Measurements from ENCODE around the gene WSB1. TPM values are rescaled to one million over a fixed set of nuclear protein-coding genes. Genes with fewer than 3 reads are reported as not detected.

The WSB1 gene
- total and polyA plus RNA-seq, 9 of the 15 experiments (the other 6 are each of a cell fraction or from before 2014, with no cell fraction given), result 22.8 to 229 (median 81.1) TPM

- TF ChIP-seq GTF2B (IDR thresholded peaks at IDR 0.05; ENCODE audit: extremely low read depth, insufficient read length), result no peak
- no peak for TF ChIP-seq ZNF655 (CRISPR knock-in tag; IDR thresholded peaks at IDR 0.05)
- no peak for TF ChIP-seq NR0B1 (IDR thresholded peaks at IDR 0.05; ENCODE audit: partially characterized antibody)
- TF ChIP-seq SAFB2 (IDR thresholded peaks at IDR 0.05; ENCODE audit: borderline replicate concordance, low read depth, low read length, severe bottlenecking), result no peak
- no peak for TF ChIP-seq NR3C1 (CRISPR knock-in tag; IDR thresholded peaks at IDR 0.05)
- no peak for TF ChIP-seq MXI1 (IDR thresholded peaks at IDR 0.05; ENCODE audit: low read depth, low read length)
- TF ChIP-seq ZNF121 (CRISPR knock-in tag; conservative IDR thresholded peaks at IDR 0.05), result no peak
- no peak for TF ChIP-seq ZC3H4 (CRISPR knock-in tag; IDR thresholded peaks at IDR 0.05; ENCODE audit: borderline replicate concordance)
- TF ChIP-seq HDAC3 (IDR thresholded peaks at IDR 0.05; ENCODE audit: borderline replicate concordance, partially characterized antibody), result no peak
- TF ChIP-seq TAL1 (IDR thresholded peaks at IDR 0.05), result no peak
- TF ChIP-seq TRIM25 (IDR thresholded peaks at IDR 0.05; ENCODE audit: borderline replicate concordance), result no peak
- TF ChIP-seq ZNF324 (CRISPR knock-in tag; IDR thresholded peaks at IDR 0.05), result peak; percentile 31; the same call in 1 of the 2 replicates
- no peak for TF ChIP-seq TBP (optimal IDR thresholded peaks at IDR 0.05; ENCODE audit: low read depth, low read length)
- TF ChIP-seq HMG20A (CRISPR knock-in tag; conservative IDR thresholded peaks at IDR 0.05), result no peak
- TF ChIP-seq ETV1 (tag; conservative IDR thresholded peaks at IDR 0.05; ENCODE audit: low read depth), result peak; percentile 56
- TF ChIP-seq CTBP1 (IDR thresholded peaks at IDR 0.05; ENCODE audit: borderline replicate concordance), result no peak
Observed at GRCh38 chr17:27293359-27293897, 486 bp upstream of the WSB1 start (continued).
